HG02943 (cell line): Measurements from ENCODE around the gene AATF.
"Not testable (repeated sequence)": the region's sequence is repeated elsewhere in the genome, so short reads cannot be mapped to it uniquely, and the experiment has no call there.

Source experiments
- ATAC-seq: cut with Tn5 transposase; IDR thresholded peaks from one replicate; pipeline ENCODE4 v1.9.1; 2021; ENCODE audit warnings: mild to moderate bottlenecking, low read depth, moderate library complexity; ENCODE audit not compliant: unreplicated experiment

AATF gene

GRCh38 chr17:37067555-37068111, 118.9 kb downstream of the AATF start:
- ATAC-seq: no peak

- ATAC-seq: no peak
Measured at GRCh38 chr17:37068266-37068665, 119.5 kb downstream of the AATF start.

GRCh38 chr17:37069087-37069486, 120.3 kb downstream of the AATF start:
- ATAC-seq: no peak

- ATAC-seq: not testable (repeated sequence)
Measured at GRCh38 chr17:37073464-37073863, 124.7 kb downstream of the AATF start.

- no peak for ATAC-seq
Measured at GRCh38 chr17:37079065-37079708, 130.4 kb downstream of the AATF start.

- no peak for ATAC-seq
Measured at GRCh38 chr17:37079735-37080134, 131.0 kb downstream of the AATF start.

- no peak for ATAC-seq
Measured at GRCh38 chr17:37081287-37081686, 132.5 kb downstream of the AATF start.

- ATAC-seq: no peak
Measured at GRCh38 chr17:37082311-37082860, 133.6 kb downstream of the AATF start.

GRCh38 chr17:37082985-37083384, 134.2 kb downstream of the AATF start:
- no peak for ATAC-seq

- ATAC-seq: no peak
Measured at GRCh38 chr17:37083456-37083855, 134.7 kb downstream of the AATF start.

GRCh38 chr17:37084372-37084771, 135.6 kb downstream of the AATF start:
- no peak for ATAC-seq

- ATAC-seq: no peak
Measured at GRCh38 chr17:37086334-37086733, 137.6 kb downstream of the AATF start.

- no peak for ATAC-seq
Measured at GRCh38 chr17:37086948-37087347, 138.2 kb downstream of the AATF start.

- no peak for ATAC-seq
Measured at GRCh38 chr17:37087683-37088082, 138.9 kb downstream of the AATF start.

GRCh38 chr17:37088459-37088858, 139.7 kb downstream of the AATF start:
- no peak for ATAC-seq

GRCh38 chr17:37088913-37089312, 140.2 kb downstream of the AATF start:
- no peak for ATAC-seq

- ATAC-seq: no peak
Measured at GRCh38 chr17:37089956-37090355, 141.2 kb downstream of the AATF start.

GRCh38 chr17:37090941-37091340, 142.2 kb downstream of the AATF start:
- no peak for ATAC-seq

GRCh38 chr17:37092071-37092470, 143.3 kb downstream of the AATF start:
- no peak for ATAC-seq

- no peak for ATAC-seq
Measured at GRCh38 chr17:37092701-37093100, 143.9 kb downstream of the AATF start.

- ATAC-seq: no peak
Measured at GRCh38 chr17:37094391-37094790, 145.6 kb downstream of the AATF start.

GRCh38 chr17:37096071-37096470, 147.3 kb downstream of the AATF start:
- ATAC-seq: no peak
